ENCODE results near the gene HJURP. TPM values are rescaled to one million over a fixed set of nuclear protein-coding genes. Genes with fewer than 3 reads are reported as not detected.

HJURP gene
- polyA plus RNA-seq, 1 donor (not counting 4 experiments of a cell fraction or from before 2014, with no cell fraction given): 20.2 TPM

- Histone ChIP-seq H3K79me2 (ENCODE audit: control insufficient read depth, insufficient read depth, low read length) (no peaks in the 10 kb centered on the region), H4K20me1 (ENCODE audit: control insufficient read depth, extremely low read depth, insufficient read depth, low read length) (no peaks in the 10 kb centered on the region), H3K9ac (ENCODE audit: control insufficient read depth, extremely low read depth, insufficient read depth, low read length) (no peak overlapping the region), H3K4me1 (ENCODE audit: control insufficient read depth, extremely low read depth, insufficient read depth, low read length) (no peaks in the 10 kb centered on the region), H3K27ac (ENCODE audit: control insufficient read depth, insufficient read depth, low read length) (no peak overlapping the region), H3K27me3 (ENCODE audit: control insufficient read depth, extremely low read depth, insufficient read depth, low read length) (peaks cover 8% of the 10 kb centered on the region), H3K4me2 (ENCODE audit: control insufficient read depth, extremely low read depth, insufficient read depth, low read depth, low read length) (no peak overlapping the region), H2AFZ (ENCODE audit: control insufficient read depth, low read length) (no peak overlapping the region), H3K36me3 (ENCODE audit: control insufficient read depth in 2 of 2, extremely low read depth in 1 of 2, insufficient read depth in 2 of 2, low read length in 2 of 2) (no peaks in the 10 kb centered on the region), H3K4me3 (ENCODE audit: control insufficient read depth in 2 of 3, extremely low read depth in 1 of 3, insufficient read depth in 2 of 3, low read depth in 1 of 3, low read length in 3 of 3) (no peak overlapping the region), H3K9me3 (ENCODE audit: control insufficient read depth, low read depth, low read length) (no peaks in the 10 kb centered on the region), H3K9me1 (ENCODE audit: control insufficient read depth, extremely low read depth, insufficient read depth, low read length) (no peaks in the 10 kb centered on the region)
- dilution Hi-C loops (cut with MboI; ENCODE audit: extremely low pct_ligation_motif_present, low sequenced_read_pairs): no loop called here
- FAIRE-seq (no peak), DNase-seq (ENCODE audit: low read depth, low spot score) (no peak)
- no peak for TF ChIP-seq CTCF (optimal IDR thresholded peaks at IDR 0.05 in 1 of 3, IDR thresholded peaks at IDR 0.05 in 1 of 3, conservative IDR thresholded peaks at IDR 0.05 in 1 of 3; ENCODE audit: extremely low read depth in 1 of 3, insufficient read depth in 2 of 3, low read length in 3 of 3)
- no peak for TF ChIP-seq EZH2 (IDR thresholded peaks at IDR 0.05; ENCODE audit: low read length)
Observed at GRCh38 chr2:233817361-233817911, 36.9 kb downstream of the HJURP start.

- no peak overlapping the region for H3K4me2 ChIP-seq (ENCODE audit: control insufficient read depth, extremely low read depth, insufficient read depth, low read depth, low read length)
- no peaks in the 10 kb centered on the region for H3K36me3 ChIP-seq (ENCODE audit: control insufficient read depth in 2 of 2, extremely low read depth in 1 of 2, insufficient read depth in 2 of 2, low read length in 2 of 2)
- DNase-seq (ENCODE audit: low read depth, low spot score): no peak
- H4K20me1 ChIP-seq (ENCODE audit: control insufficient read depth, extremely low read depth, insufficient read depth, low read length): no peaks in the 10 kb centered on the region
- H3K9ac ChIP-seq (ENCODE audit: control insufficient read depth, extremely low read depth, insufficient read depth, low read length): no peak overlapping the region
- peaks cover 8% of the 10 kb centered on the region for H3K27me3 ChIP-seq (ENCODE audit: control insufficient read depth, extremely low read depth, insufficient read depth, low read length)
- H3K9me1 ChIP-seq (ENCODE audit: control insufficient read depth, extremely low read depth, insufficient read depth, low read length): no peaks in the 10 kb centered on the region
- no peaks in the 10 kb centered on the region for H3K4me1 ChIP-seq (ENCODE audit: control insufficient read depth, extremely low read depth, insufficient read depth, low read length)
- dilution Hi-C loops (cut with MboI; ENCODE audit: extremely low pct_ligation_motif_present, low sequenced_read_pairs): no loop called here
- FAIRE-seq: no peak
- H2AFZ ChIP-seq (ENCODE audit: control insufficient read depth, low read length): no peak overlapping the region
- H3K79me2 ChIP-seq (ENCODE audit: control insufficient read depth, insufficient read depth, low read length): no peaks in the 10 kb centered on the region
- TF ChIP-seq CTCF (optimal IDR thresholded peaks at IDR 0.05 in 1 of 3, IDR thresholded peaks at IDR 0.05 in 1 of 3, conservative IDR thresholded peaks at IDR 0.05 in 1 of 3; ENCODE audit: extremely low read depth in 1 of 3, insufficient read depth in 2 of 3, low read length in 3 of 3) (no peak), EZH2 (IDR thresholded peaks at IDR 0.05; ENCODE audit: low read length) (no peak)
- no peaks in the 10 kb centered on the region for H3K9me3 ChIP-seq (ENCODE audit: control insufficient read depth, low read depth, low read length)
- H3K4me3 ChIP-seq (ENCODE audit: control insufficient read depth in 2 of 3, extremely low read depth in 1 of 3, insufficient read depth in 2 of 3, low read depth in 1 of 3, low read length in 3 of 3): no peak overlapping the region
- H3K27ac ChIP-seq (ENCODE audit: control insufficient read depth, insufficient read depth, low read length): no peak overlapping the region
Observed at GRCh38 chr2:233816771-233817170, 37.6 kb downstream of the HJURP start.

Data from keratinocyte (primary cell).